ENCODE results near the gene TRIM29.

GRCh38 chr11:120174866-120175265 is 37.0 kb upstream of the TRIM29 start:
- no peak for TF ChIP-seq CTCF (IDR thresholded peaks at IDR 0.05)
- TF ChIP-seq POLR2A (IDR thresholded peaks at IDR 0.05), result no peak
